HAP-1 (cell line): Measurements from ENCODE around the gene ZRANB3.
A peak's percentile ranks its signal among the peaks of the same experiment; 100 is the strongest.
"Not testable (repeated sequence)": the region's sequence is repeated elsewhere in the genome, so short reads cannot be mapped to it uniquely, and the experiment has no call there.

Experiments
- DNase-seq, 2 experiments: peaks; one replicate each; pipeline ENCODE4 v3.0.0-alpha.2; 2016 to 2020; ENCODE audit warnings: low spot score in 2 of 2
- H3K27me3 ChIP-seq: fragments of 250-450 bp; sonication (Bioruptor Pico); 2 replicates; pipeline ENCODE4 v1.5.1; 2020; ENCODE audit warnings: low read depth, mild to moderate bottlenecking, moderate library complexity
- H3K36me3 ChIP-seq: fragments of 250-450 bp; sonication (Bioruptor Pico); replicated peaks from 2 replicates; pipeline ENCODE4 v1.5.1; 2020; ENCODE audit warnings: mild to moderate bottlenecking
- H3K4me1 ChIP-seq: fragments of 250-450 bp; sonication (Bioruptor Pico); 2 replicates; pipeline ENCODE4 v1.5.1; 2020; ENCODE audit warnings: mild to moderate bottlenecking
- H3K4me3 ChIP-seq: fragments of 250-450 bp; sonication (Bioruptor Pico); 2 replicates; pipeline ENCODE4 v1.5.1; 2020; ENCODE audit warnings: mild to moderate bottlenecking, moderate library complexity
- H3K9me3 ChIP-seq: fragments of 250-450 bp; sonication (Bioruptor Pico); 2 replicates; pipeline ENCODE4 v1.5.1; 2020; ENCODE audit warnings: mild to moderate bottlenecking, moderate library complexity
- in situ Hi-C: fragments of 300-500 bp; cut with MboI; formaldehyde crosslinking; loops from 3 replicates; pipeline ENCODE4 v1.14.3; 2020; ENCODE audit warnings: low sequenced_read_pairs, inconsistent platforms, mixed read lengths

The ZRANB3 gene

GRCh38 chr2:135287121-135287520, 243.9 kb downstream of the ZRANB3 start:
- H3K27me3 ChIP-seq, H3K9me3 ChIP-seq, H3K36me3 ChIP-seq, H3K4me3 ChIP-seq, DNase-seq, in situ Hi-C loops, H3K4me1 ChIP-seq: not testable (repeated sequence)

- Histone ChIP-seq H3K9me3 (no peaks in the 10 kb centered on the region), H3K36me3 (no peaks in the 10 kb centered on the region), H3K4me3 (no peak overlapping the region), H3K4me1 (no peaks in the 10 kb centered on the region), H3K27me3 (no peaks in the 10 kb centered on the region)
- DNase-seq = no peak
- in situ Hi-C loops = no loop called here
Observed at GRCh38 chr2:135285391-135285790, 245.6 kb downstream of the ZRANB3 start.

DNA sequence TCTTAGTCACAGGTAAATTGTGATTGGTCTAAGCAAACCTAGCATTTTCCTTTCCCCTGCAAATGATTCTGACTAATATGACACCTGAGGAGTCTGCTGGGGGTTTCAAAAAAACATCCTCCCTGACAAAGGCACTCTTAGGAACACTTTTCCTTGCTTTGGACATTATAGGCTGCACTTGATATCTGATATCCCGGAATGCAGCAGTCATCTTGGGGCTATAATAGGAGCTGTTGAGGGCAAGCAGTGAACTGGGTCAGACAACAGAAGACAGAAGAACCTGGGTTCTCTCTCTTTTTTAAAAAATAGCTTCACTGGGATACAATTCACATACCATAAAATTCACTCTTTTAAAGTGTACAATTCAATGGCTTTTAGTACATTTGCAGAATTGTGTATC, 249.6 kb downstream of the ZRANB3 start:
- in situ Hi-C loops = no loop called here
- no peak for DNase-seq
- H3K9me3 ChIP-seq = no peaks in the 10 kb centered on the region
- no peak overlapping the region for H3K4me3 ChIP-seq
- H3K36me3 ChIP-seq = no peaks in the 10 kb centered on the region
- H3K4me1 ChIP-seq = peaks cover 3% of the 10 kb centered on the region; the same call in 1 of the 2 replicates
- H3K27me3 ChIP-seq = no peaks in the 10 kb centered on the region

DNA sequence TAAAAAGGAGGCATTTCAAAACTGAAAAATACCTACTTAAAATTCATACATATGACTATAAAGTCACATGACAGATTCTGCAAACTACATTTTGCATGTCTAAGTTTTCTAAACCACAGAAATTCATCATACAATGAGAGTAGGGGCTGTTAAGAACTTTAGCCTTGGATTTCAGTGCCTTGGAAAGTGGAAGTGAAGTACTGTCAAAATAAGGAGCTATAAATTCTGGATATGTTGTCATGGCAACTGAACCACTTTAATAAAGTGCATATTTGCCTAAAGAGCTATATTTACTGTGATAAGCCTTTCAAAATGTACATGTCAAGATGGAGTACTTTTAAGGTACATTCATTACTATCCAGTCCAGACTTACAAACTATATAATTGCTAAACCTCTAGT, 251.8 kb downstream of the ZRANB3 start:
- in situ Hi-C loops = no loop called here
- no peaks in the 10 kb centered on the region for H3K9me3 ChIP-seq
- DNase-seq = no peak
- H3K4me1 ChIP-seq = peaks cover 3% of the 10 kb centered on the region; the same call in 1 of the 2 replicates
- no peak overlapping the region for H3K4me3 ChIP-seq
- no peaks in the 10 kb centered on the region for H3K27me3 ChIP-seq
- H3K36me3 ChIP-seq = no peaks in the 10 kb centered on the region

- no peak overlapping the region for H3K4me3 ChIP-seq
- in situ Hi-C loops = no loop called here
Observed at GRCh38 chr2:135276525-135276924, 254.5 kb downstream of the ZRANB3 start.

DNA sequence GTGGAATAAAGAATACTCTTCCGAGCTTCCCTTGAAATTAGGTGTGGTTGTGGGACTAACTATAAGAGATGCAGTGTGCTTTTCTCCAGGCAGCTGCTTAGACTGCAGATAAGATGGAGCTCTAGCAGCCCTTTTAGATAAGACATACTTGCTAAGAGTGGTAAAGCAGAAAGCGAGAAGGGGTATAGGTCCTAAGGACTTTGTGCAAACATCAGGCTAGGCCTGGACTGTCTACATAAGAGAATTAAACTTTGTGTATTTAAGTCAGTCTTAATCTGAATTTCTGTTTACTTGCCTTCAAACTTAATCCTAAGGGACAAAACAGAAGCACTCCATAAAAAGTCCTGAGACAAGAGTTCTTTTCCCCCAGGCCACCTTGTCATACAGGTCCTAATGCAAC, 260.0 kb downstream of the ZRANB3 start:
- Histone ChIP-seq H3K4me3 (no peak overlapping the region), H3K9me3 (no peaks in the 10 kb centered on the region), H3K4me1 (0 out of 2 replicates have a peak, but pooled peaks cover 3% of the 10 kb centered on the region), H3K27me3 (no peaks in the 10 kb centered on the region), H3K36me3 (no peaks in the 10 kb centered on the region)
- peak in 1 of 2 experiments; percentile 34 for DNase-seq
- in situ Hi-C loops = no loop called here

More at GRCh38 chr2:135276525-135276924, 254.5 kb downstream of the ZRANB3 start:
- Histone ChIP-seq H3K4me1 (peaks cover 3% of the 10 kb centered on the region; the same call in 1 of the 2 replicates), H3K27me3 (no peaks in the 10 kb centered on the region), H3K36me3 (no peaks in the 10 kb centered on the region), H3K9me3 (no peaks in the 10 kb centered on the region)
- DNase-seq = no peak

DNA sequence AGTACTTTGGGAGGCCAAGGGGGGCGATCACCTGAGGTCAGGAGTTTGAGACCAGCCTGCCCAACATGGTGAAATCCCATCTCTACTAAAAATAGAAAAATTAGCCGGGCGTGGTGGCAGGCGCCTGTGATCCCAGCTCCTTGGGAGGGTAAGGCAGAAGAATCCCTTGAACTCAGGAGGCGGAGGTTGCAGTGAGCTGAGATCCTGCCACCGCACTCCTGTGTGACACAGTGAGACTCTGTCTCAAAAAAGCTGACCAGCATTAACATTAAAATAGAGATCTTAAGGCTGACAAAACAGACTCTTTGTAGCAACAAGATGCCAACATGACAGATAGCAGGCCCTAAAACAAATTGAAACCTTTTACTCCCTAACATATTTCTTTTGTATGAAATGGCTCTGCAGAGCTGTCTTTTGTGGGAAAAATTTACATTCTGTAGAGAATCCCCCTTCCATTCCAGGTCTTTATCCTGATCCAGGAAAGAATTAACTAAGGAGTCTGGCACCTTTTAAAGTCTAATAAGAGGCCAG, 265.0 kb downstream of the ZRANB3 start:
- H3K27me3 ChIP-seq = no peaks in the 10 kb centered on the region
- H3K4me3 ChIP-seq = no peak overlapping the region
- no peaks in the 10 kb centered on the region for H3K9me3 ChIP-seq
- in situ Hi-C loops = no loop called here
- DNase-seq = peak; percentile 82 to 99
- peaks cover 15% of the 10 kb centered on the region for H3K4me1 ChIP-seq
- H3K36me3 ChIP-seq = no peaks in the 10 kb centered on the region

DNA sequence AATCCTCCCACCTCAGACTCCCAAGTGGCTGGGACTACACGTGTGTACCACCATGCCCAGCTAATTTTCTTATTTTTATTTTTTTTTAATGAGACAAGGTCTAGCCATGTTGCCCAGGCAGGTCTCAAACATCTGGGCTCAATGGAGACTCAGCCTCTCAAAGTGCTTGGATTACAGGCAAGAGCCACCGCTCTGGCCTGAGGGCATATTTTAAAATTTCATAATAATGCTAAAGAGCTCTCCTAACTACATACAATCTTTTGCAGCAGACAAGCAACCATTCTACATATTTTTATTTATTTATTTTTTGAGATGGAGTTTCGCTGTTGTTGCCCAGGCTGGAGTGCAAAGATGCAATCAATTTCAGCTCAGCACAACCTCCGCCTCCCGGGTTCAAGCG, 271.9 kb downstream of the ZRANB3 start:
- H3K9me3 ChIP-seq = no peaks in the 10 kb centered on the region
- no peak overlapping the region for H3K4me3 ChIP-seq
- peaks cover 3% of the 10 kb centered on the region; the same call in 1 of the 2 replicates for H3K4me1 ChIP-seq
- in situ Hi-C loops = no loop called here
- H3K36me3 ChIP-seq = no peaks in the 10 kb centered on the region
- no peaks in the 10 kb centered on the region for H3K27me3 ChIP-seq
- DNase-seq = no peak

DNA sequence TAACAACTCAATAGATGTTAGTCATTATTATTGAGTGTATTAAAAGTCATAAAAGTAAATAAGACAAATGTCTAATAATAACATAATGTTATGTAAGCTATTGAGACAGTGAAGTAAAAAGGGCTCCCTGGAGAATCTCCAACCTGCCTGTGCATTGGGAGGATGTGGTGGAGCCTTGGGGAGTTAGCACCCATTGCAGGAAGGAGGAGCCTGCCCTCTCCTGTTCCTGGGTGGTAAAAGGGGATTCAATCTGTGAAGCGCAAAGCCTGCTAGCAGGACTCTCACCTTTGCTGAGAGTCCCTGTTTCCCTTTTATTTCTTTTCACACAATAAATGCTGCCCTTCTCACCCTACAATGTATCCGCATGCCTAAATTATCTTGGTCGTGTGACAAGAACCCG, 272.8 kb downstream of the ZRANB3 start:
- peak in 1 of 2 experiments; percentile 30 for DNase-seq
- no peaks in the 10 kb centered on the region for H3K27me3 ChIP-seq
- H3K9me3 ChIP-seq = no peaks in the 10 kb centered on the region
- no peaks in the 10 kb centered on the region for H3K36me3 ChIP-seq
- H3K4me3 ChIP-seq = no peak overlapping the region
- peaks cover 5% of the 10 kb centered on the region for H3K4me1 ChIP-seq
- in situ Hi-C loops = no loop called here

DNA sequence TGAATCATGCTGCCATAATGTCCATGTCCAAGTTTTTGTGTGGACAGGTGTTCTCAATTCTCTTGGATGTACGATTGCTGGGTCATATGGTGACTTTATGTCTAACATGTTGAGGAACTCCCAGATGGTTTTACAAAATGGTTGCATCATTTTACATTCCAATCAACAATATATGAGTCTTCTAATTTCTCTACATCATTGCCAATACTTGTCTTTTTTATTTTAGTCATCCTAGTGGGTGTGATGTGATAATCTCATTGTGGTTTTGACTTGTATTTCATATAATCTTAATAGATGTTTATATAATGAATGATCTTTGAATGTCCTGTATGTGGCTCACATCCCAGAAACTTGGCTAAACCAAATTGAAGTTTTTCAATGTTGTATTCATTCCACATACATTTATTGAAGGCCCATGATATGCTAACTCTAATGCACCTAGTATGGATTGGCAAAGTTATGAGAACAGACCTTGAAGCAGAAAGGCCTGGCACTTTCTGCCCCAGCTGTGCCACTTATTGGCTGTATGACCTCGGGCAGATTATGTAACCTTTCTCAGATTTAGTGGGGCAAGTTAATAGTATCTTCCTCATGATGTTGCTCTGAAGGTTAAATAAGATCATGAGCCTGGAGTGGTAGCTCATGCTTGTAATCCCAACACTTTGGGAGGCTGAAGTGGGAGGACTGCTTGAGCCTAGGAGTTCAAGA, 273.5 kb downstream of the ZRANB3 start:
- DNase-seq = no peak
- H3K9me3 ChIP-seq = no peaks in the 10 kb centered on the region
- in situ Hi-C loops = no loop called here
- no peaks in the 10 kb centered on the region for H3K36me3 ChIP-seq
- no peak overlapping the region for H3K4me3 ChIP-seq
- peaks cover 11% of the 10 kb centered on the region for H3K4me1 ChIP-seq
- no peaks in the 10 kb centered on the region for H3K27me3 ChIP-seq

DNA sequence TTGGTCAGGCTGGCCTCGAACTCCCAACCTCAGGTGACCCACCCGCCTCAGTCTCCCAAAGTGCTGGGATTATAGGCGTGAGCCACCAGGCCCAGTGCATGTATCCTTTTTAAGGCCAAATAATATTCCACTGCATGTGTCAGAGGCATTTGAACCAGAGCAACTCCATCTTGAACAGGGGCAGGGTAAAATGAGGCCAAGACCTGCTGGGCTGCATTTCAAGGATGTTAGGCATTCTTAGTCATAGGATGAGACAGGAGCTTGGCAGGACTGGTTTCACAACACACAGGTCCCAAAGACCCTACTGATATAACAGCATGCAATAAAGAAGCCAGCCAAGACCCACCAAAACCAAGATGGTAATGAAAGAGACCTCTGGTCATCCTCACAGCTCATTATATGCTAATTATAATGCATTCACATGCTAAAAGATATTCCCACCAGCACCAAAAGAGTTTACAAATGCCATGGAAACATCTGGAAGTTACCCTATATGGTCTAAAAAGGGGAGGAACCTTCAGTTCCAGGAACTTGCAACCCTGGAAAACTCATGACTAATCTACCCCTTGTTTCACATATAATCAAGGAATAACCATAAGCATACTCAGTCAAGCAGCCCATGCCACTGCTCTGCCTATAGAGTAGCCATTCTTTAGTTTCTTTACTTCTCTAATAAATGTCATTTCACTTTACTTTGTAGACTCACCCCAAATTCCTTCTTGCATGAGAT, 274.3 kb downstream of the ZRANB3 start:
- in situ Hi-C loops = no loop called here
- Histone ChIP-seq H3K27me3 (no peaks in the 10 kb centered on the region), H3K36me3 (no peaks in the 10 kb centered on the region; the same call in 1 of the 2 replicates), H3K9me3 (no peaks in the 10 kb centered on the region), H3K4me1 (peaks cover 17% of the 10 kb centered on the region), H3K4me3 (no peak overlapping the region)
- DNase-seq = no peak

DNA sequence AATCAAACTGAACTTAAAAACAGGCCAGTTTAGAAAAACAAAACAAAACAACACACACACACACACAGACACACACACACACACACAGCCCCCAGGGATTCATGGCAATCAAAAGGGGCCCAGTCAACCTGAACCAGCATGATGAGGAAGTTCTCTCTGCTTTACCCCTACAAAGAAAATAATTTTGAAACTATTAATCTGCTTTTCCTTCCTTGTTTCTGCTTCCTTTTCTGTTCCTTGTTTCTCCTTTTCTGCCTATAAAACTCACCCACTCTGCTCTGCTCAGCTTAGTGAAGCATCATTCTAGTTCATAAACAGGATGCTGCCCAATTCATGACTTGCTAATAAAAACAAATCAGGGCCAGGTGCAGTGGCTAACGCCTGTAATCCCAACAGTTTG, 275.8 kb downstream of the ZRANB3 start:
- Histone ChIP-seq H3K4me1 (peaks cover 17% of the 10 kb centered on the region), H3K9me3 (no peaks in the 10 kb centered on the region), H3K36me3 (no peaks in the 10 kb centered on the region; the same call in 1 of the 2 replicates), H3K27me3 (no peaks in the 10 kb centered on the region), H3K4me3 (no peak overlapping the region)
- in situ Hi-C loops = no loop called here
- no peak for DNase-seq

DNA sequence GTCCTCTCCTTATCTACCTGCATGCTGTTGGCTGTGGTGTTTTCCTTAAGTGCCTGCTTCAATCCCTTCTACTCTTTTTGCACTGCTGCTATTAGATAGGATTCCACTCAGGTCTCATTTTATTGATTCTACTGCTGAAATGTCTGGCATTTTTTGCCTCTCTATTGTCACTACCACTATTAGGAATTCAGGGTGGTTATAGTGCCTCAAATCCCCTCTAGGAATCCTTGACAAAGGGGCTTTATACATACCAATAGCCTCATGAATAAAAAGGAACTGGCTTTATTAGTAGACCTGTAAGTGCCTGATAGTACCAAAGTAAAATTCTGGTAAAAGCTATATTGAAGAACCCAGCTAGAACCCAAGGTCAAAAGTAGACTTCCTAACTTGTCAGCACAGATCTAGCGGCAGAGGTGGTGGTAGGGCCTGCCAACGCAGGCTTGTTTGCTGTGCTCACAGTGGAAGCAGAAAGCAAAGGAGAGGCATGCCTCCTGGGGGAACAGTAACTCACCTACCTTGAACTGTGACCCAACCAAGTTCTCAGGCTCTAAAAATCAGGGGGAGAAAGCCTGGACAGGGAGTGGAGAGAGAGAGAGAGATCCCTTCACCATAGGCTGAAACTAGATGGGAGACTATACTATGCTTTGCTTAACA, 278.1 kb downstream of the ZRANB3 start:
- no peaks in the 10 kb centered on the region; the same call in 1 of the 2 replicates for H3K36me3 ChIP-seq
- DNase-seq = peak; percentile 20 to 91
- H3K4me1 ChIP-seq = peaks cover 17% of the 10 kb centered on the region
- no peak overlapping the region for H3K4me3 ChIP-seq
- H3K9me3 ChIP-seq = no peaks in the 10 kb centered on the region
- in situ Hi-C loops = no loop called here
- H3K27me3 ChIP-seq = no peaks in the 10 kb centered on the region

DNA sequence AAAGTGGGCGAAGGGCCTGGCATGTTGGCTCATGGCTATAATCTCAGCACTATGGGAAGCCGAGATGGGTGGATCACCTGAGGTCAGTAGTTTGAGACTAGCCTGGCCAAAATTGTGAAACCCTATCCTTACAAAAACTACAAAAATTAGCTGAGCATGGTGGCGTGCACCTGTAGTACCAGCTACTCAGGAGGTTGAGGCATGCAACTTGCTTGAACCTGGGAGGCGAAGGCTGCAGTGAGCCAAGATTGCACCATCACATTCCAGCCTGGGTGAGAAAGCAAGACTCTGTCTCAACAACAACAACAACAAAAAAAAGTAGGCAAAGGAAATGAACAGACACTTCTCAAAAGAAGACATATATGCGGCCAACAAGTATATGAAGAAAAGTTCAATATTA, 282.4 kb downstream of the ZRANB3 start:
- Histone ChIP-seq H3K36me3 (no peaks in the 10 kb centered on the region; the same call in 1 of the 2 replicates), H3K4me3 (no peak overlapping the region), H3K9me3 (no peaks in the 10 kb centered on the region), H3K4me1 (peaks cover 18% of the 10 kb centered on the region), H3K27me3 (no peaks in the 10 kb centered on the region)
- in situ Hi-C loops = no loop called here
- DNase-seq = no peak
